Endothelial cell of umbilical vein (primary cell): ENCODE measurements around the gene CCDC117. TPM values are rescaled to one million over a fixed set of nuclear protein-coding genes. Genes with fewer than 3 reads are reported as not detected.

Experiments used
- BruUV-seq: library from RNA; stranded (reverse); fragments of 400-500 nt; replicated peaks from 2 replicates; lab custom pipeline; 2021; lab: Mats Ljungman, UMichigan
- CTCF ChIA-PET: fragments of 300-600, 350-600 bp; sonication (Branson Sonifier 250); formaldehyde crosslinking; loops from one replicate; lab custom pipeline; 2021; ENCODE audit warnings: antibody characterized with exemption, inconsistent platforms; lab: Charles Lee
- POLR2A ChIA-PET: fragments of 300-600, 350-600 bp; sonication (Branson Sonifier 250); formaldehyde crosslinking; loops from one replicate; lab custom pipeline; 2021; ENCODE audit warnings: antibody characterized with exemption, inconsistent platforms; lab: Charles Lee
- DNase-seq: peaks from one replicate; pipeline ENCODE4 v3.0.0-alpha.2; 2011; ENCODE audit warnings: low read depth, low spot score
- FAIRE-seq: peaks from 2 replicates; lab custom pipeline; 2011; peaks lifted over from hg19 to GRCh38; lab: Jason Lieb, UNC
- H2AFZ ChIP-seq: 2 replicates; pipeline ENCODE4 v1.6.0; 2012; ENCODE audit warnings: low read depth, low read length, control low read depth, inconsistent platforms
- H3K27ac ChIP-seq: 2 replicates; pipeline ENCODE4 v1.5.1; 2011; ENCODE audit warnings: low read depth, mild to moderate bottlenecking, control low read depth, low read length, moderate library complexity; ENCODE audit not compliant: insufficient read depth
- H3K27me3 ChIP-seq, 2 experiments: 2 replicates each; pipeline versions ENCODE4 v1.6.0 to v1.6.1; 2011; ENCODE audit warnings: low read length in 2 of 2, mixed read lengths in 1 of 2; ENCODE audit not compliant: control insufficient read depth in 2 of 2, insufficient read depth in 2 of 2
- H3K36me3 ChIP-seq, 2 experiments: 2 replicates in 1 of 2; 3 replicates in 1 of 2; pipeline ENCODE4 v1.5.1; 2011; ENCODE audit warnings: low read length in 2 of 2, mild to moderate bottlenecking in 1 of 2, moderate library complexity in 1 of 2; ENCODE audit not compliant: control insufficient read depth in 2 of 2, insufficient read depth in 2 of 2; ENCODE audit errors: extremely low read depth in 1 of 2
- H3K4me1 ChIP-seq: 3 replicates; pipeline ENCODE4 v1.5.1; 2011; ENCODE audit warnings: mild to moderate bottlenecking, low read length; ENCODE audit not compliant: control insufficient read depth, insufficient read depth; ENCODE audit errors: extremely low read depth
- H3K4me2 ChIP-seq: 2 replicates; pipeline ENCODE4 v1.6.1; 2011; ENCODE audit warnings: low read length, control low read depth, mixed read lengths; ENCODE audit not compliant: insufficient read depth
- H3K4me3 ChIP-seq, 3 experiments: fragments of 200-600 bp in 1 of 3; sonication (generic), shearing (Covaris generic) in 1 of 3; replicated peaks in 1 of 3; 2 replicates each; pipeline ENCODE4 v1.5.1; 2011 to 2016; ENCODE audit warnings: control low read depth in 3 of 3, low read length in 3 of 3, mild to moderate bottlenecking in 2 of 3, inconsistent platforms in 1 of 3, low read depth in 1 of 3, moderate library complexity in 1 of 3; ENCODE audit not compliant: insufficient read depth in 1 of 3
- H3K79me2 ChIP-seq: 2 replicates; pipeline ENCODE4 v1.6.0; 2012; ENCODE audit warnings: low read length, inconsistent platforms; ENCODE audit not compliant: control insufficient read depth, insufficient read depth
- H3K9ac ChIP-seq: replicated peaks from 2 replicates; pipeline ENCODE3; 2011; ENCODE audit warnings: low read length, control low read depth; ENCODE audit not compliant: insufficient read depth; ENCODE audit errors: extremely low read depth
- H3K9me1 ChIP-seq: replicated peaks from 3 replicates; pipeline ENCODE4 v1.6.0; 2011; ENCODE audit warnings: mild to moderate bottlenecking, low read length; ENCODE audit not compliant: control insufficient read depth, insufficient read depth; ENCODE audit errors: extremely low read depth
- H3K9me3 ChIP-seq: replicated peaks from 2 replicates; pipeline ENCODE4 v1.5.1; 2012; ENCODE audit warnings: low read length, inconsistent platforms; ENCODE audit not compliant: control insufficient read depth, insufficient read depth
- H4K20me1 ChIP-seq: replicated peaks from 2 replicates; pipeline ENCODE3; 2011; ENCODE audit warnings: mild to moderate bottlenecking, low read length; ENCODE audit not compliant: control insufficient read depth, insufficient read depth; ENCODE audit errors: extremely low read depth
- EZH2 ChIP-seq: IDR thresholded peaks from 2 replicates; pipeline ENCODE4 v1.6.1; 2012; ENCODE audit warnings: borderline replicate concordance, low read depth, mild to moderate bottlenecking, moderate library complexity, low read length, inconsistent platforms; ENCODE audit not compliant: severe bottlenecking
- FOS ChIP-seq: IDR thresholded peaks from 2 replicates; pipeline ENCODE4 v1.6.1; 2011; ENCODE audit warnings: mild to moderate bottlenecking, low read length, moderate library complexity, borderline replicate concordance; ENCODE audit not compliant: insufficient read depth
- GATA2 ChIP-seq: IDR thresholded peaks from 2 replicates; pipeline ENCODE4 v1.7.0; 2011; ENCODE audit warnings: low read depth, mild to moderate bottlenecking, moderate library complexity, mixed read lengths, low read length; ENCODE audit not compliant: insufficient read length, insufficient read depth
- JUN ChIP-seq: IDR thresholded peaks from 2 replicates; pipeline ENCODE4 v1.6.1; 2011; ENCODE audit warnings: borderline replicate concordance, low read depth; ENCODE audit not compliant: insufficient read length, insufficient read depth
- MYC ChIP-seq: IDR thresholded peaks from one replicate; pipeline ENCODE4 v1.6.1; 2011; ENCODE audit warnings: mild to moderate bottlenecking, low read depth, low read length
- POLR2A ChIP-seq: IDR thresholded peaks from 2 replicates; pipeline ENCODE4 v1.6.1; 2012; ENCODE audit warnings: low read depth, mild to moderate bottlenecking, control low read depth, low read length
- POLR2AphosphoS5 ChIP-seq: IDR thresholded peaks from 2 replicates; pipeline ENCODE4 v1.6.1; 2012; ENCODE audit warnings: low read depth, mild to moderate bottlenecking, control low read depth, low read length, moderate library complexity; ENCODE audit not compliant: insufficient read depth
- dilution Hi-C: fragments of 300-500 bp; cut with MboI; formaldehyde crosslinking; loops from one replicate; pipeline ENCODE4 v1.15.0; 2019; ENCODE audit warnings: low sequenced_read_pairs; ENCODE audit not compliant: extremely low pct_ligation_motif_present
- intact Hi-C: fragments of 100-400 bp; cut with micrococcal nuclease; formaldehyde crosslinking; loops from one replicate; pipeline ENCODE4 v1.10.0; 2022
- polyA plus RNA-seq, 4 experiments: library from polyadenylated mRNA; depleted of rRNA in 3 of 4; stranded (reverse) in 3 of 4; unstranded in 1 of 4; fragments of >200 nt; gene quantifications; 2 replicates each; pipeline versions ENCODE4 v1.2.1 to v1.2.3, GENCODE V29; 2011 to 2012; ENCODE audit warnings: missing spikeins in 1 of 4
- total RNA-seq: library from RNA; stranded (reverse); gene quantifications from 2 replicates; pipeline ENCODE4 v1.2.3, GENCODE V29; 2021
- TF ChIP-seq, protein P1 (sequence below): IDR thresholded peaks from 2 replicates; pipeline ENCODE4 v1.6.1; 2011; ENCODE audit not compliant: insufficient read depth, insufficient read length
- TF ChIP-seq, protein P2 (sequence below), 2 donors: IDR thresholded peaks; 1 replicate in 1 of 2; 2 replicates in 1 of 2; pipeline ENCODE4 v1.5.1; 2011; ENCODE audit warnings: low read length in 2 of 2, mild to moderate bottlenecking in 2 of 2, moderate library complexity in 2 of 2, control low read depth in 1 of 2, inconsistent platforms in 1 of 2, low read depth in 1 of 2; ENCODE audit not compliant: insufficient read depth in 1 of 2; ENCODE audit errors: extremely low read depth in 1 of 2

The CCDC117 gene
- total and polyA plus RNA-seq, 2 donors (not counting 3 experiments of a cell fraction or from before 2014, with no cell fraction given), result 5.5 to 23.3 TPM

DNA sequence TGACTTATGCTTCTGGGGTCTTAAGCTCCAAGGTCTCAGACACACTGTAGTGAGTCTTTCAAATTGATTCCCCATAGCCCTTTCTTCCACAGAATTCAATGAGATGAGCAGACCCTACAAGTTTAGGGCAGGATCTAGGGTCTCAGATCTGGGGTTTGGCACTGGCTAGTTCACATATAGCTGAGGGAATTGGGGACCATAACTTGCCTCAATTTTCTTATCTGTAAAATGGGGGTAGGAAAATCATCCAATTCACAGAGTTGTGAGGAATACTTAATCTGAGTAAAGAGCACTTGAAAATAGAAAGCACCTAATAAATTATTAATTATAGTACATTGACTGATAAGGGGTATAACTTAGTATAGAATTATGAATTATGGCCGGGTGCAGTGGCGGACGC lies 5.9 kb upstream of the CCDC117 start:
- DNase-seq (no peak), FAIRE-seq (no peak)
- H3K4me3 ChIP-seq, result no peak overlapping the region
- no peaks in the 10 kb centered on the region for H3K4me1 ChIP-seq
- H3K79me2 ChIP-seq, result no peaks in the 10 kb centered on the region
- H3K36me3 ChIP-seq, result no peaks in the 10 kb centered on the region
- no peaks in the 10 kb centered on the region for H3K9me1 ChIP-seq
- ChIA-PET CTCF (interaction anchor here (2.1 kb wide), 1 partner anchor 16 kb away, joined by 6 read pairs; no protein-coding TSS in a partner anchor), POLR2A (no interaction called here)
- H3K9me3 ChIP-seq, result no peaks in the 10 kb centered on the region
- no peaks in the 10 kb centered on the region for H4K20me1 ChIP-seq
- no TSS peak for BruUV-seq
- H3K4me2 ChIP-seq, result no peak overlapping the region
- TF ChIP-seq, protein P1, sequence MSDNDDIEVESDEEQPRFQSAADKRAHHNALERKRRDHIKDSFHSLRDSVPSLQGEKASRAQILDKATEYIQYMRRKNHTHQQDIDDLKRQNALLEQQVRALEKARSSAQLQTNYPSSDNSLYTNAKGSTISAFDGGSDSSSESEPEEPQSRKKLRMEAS, result no peak
- TF ChIP-seq, protein P2, sequence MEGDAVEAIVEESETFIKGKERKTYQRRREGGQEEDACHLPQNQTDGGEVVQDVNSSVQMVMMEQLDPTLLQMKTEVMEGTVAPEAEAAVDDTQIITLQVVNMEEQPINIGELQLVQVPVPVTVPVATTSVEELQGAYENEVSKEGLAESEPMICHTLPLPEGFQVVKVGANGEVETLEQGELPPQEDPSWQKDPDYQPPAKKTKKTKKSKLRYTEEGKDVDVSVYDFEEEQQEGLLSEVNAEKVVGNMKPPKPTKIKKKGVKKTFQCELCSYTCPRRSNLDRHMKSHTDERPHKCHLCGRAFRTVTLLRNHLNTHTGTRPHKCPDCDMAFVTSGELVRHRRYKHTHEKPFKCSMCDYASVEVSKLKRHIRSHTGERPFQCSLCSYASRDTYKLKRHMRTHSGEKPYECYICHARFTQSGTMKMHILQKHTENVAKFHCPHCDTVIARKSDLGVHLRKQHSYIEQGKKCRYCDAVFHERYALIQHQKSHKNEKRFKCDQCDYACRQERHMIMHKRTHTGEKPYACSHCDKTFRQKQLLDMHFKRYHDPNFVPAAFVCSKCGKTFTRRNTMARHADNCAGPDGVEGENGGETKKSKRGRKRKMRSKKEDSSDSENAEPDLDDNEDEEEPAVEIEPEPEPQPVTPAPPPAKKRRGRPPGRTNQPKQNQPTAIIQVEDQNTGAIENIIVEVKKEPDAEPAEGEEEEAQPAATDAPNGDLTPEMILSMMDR (IDR thresholded peaks at IDR 0.05; ENCODE audit: extremely low read depth in 1 of 2, insufficient read depth in 1 of 2, low read depth in 1 of 2, low read length in 2 of 2), result no peak
- TF ChIP-seq FOS (no peak), JUN (no peak), POLR2A (no peak), POLR2AphosphoS5 (no peak), GATA2 (no peak), EZH2 (no peak), MYC (no peak)
- no peak overlapping the region for H3K27ac ChIP-seq
- no peaks in the 10 kb centered on the region for H3K27me3 ChIP-seq
- dilution Hi-C loops (no loop called here), intact Hi-C loops (no loop called here)
- no peak overlapping the region for H2AFZ ChIP-seq
- H3K9ac ChIP-seq, result no peak overlapping the region
